Measurements from ENCODE around the gene WDR73. TPM values are rescaled to one million over a fixed set of nuclear protein-coding genes. Genes with fewer than 3 reads are reported as not detected.

WDR73 gene
- total and polyA plus RNA-seq, 12 donors: 8.3 to 45.6 (median 32.8) TPM

DNA sequence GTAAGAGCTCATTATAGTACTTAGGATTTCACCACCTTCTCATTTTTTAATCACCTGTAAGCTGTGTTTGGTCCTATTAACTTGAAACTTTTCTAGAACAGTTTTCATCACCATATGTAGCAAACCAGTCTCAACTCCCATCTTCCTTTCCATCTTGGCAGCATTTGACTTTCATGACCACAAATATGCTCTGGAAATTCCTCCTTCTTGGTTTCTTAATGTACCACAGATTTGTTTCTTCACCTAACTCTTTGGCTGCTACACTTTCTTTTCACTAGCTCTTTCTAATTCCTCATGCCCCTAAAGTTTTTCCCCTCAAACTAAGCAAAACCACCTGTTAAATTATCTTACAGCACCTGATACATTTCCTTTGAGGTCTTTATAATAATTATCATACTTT lies 17.1 kb upstream of the WDR73 start:
- no peak for TF ChIP-seq POLR2A (IDR thresholded peaks at IDR 0.05)
- TF ChIP-seq, protein P1, sequence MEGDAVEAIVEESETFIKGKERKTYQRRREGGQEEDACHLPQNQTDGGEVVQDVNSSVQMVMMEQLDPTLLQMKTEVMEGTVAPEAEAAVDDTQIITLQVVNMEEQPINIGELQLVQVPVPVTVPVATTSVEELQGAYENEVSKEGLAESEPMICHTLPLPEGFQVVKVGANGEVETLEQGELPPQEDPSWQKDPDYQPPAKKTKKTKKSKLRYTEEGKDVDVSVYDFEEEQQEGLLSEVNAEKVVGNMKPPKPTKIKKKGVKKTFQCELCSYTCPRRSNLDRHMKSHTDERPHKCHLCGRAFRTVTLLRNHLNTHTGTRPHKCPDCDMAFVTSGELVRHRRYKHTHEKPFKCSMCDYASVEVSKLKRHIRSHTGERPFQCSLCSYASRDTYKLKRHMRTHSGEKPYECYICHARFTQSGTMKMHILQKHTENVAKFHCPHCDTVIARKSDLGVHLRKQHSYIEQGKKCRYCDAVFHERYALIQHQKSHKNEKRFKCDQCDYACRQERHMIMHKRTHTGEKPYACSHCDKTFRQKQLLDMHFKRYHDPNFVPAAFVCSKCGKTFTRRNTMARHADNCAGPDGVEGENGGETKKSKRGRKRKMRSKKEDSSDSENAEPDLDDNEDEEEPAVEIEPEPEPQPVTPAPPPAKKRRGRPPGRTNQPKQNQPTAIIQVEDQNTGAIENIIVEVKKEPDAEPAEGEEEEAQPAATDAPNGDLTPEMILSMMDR (IDR thresholded peaks at IDR 0.05): no peak
- Histone ChIP-seq H3K9me3 (replicated peaks in 1 of 3) (no peaks in the 10 kb centered on the region), H3K27ac (no peak overlapping the region), H3K4me1 (replicated peaks in 1 of 2) (no peaks in the 10 kb centered on the region), H3K36me3 (replicated peaks in 1 of 2) (peaks cover 0 to 23% of the 10 kb centered on the region in 2 donors), H3K27me3 (no peaks in the 10 kb centered on the region), H3K4me3 (no peak overlapping the region)
- intact Hi-C loops (cut with DNase I): no loop called here
- DNase-seq: no peak

DNA sequence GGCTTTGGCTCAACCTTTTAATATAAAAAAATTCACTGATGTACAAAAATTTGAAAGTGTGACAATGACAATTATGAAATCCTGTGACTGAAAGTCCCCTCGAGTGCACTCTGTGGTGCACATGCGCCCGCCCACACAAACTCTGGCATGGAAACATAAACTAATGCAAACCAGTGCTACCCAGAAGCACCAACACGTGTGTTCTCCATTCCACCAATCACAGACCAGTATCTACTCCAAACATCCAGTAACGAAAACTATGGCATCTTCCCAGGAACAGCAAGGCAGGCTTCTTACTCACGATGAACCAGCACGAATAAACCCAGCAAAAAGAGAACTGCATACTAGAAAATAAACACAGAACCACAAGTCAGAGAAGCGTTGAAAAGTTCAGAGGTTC lies 15.6 kb upstream of the WDR73 start:
- no peaks in the 10 kb centered on the region for H3K4me1 ChIP-seq (replicated peaks in 1 of 2)
- TF ChIP-seq, protein P1 (IDR thresholded peaks at IDR 0.05): no peak
- TF ChIP-seq POLR2A (IDR thresholded peaks at IDR 0.05): no peak
- no peak for DNase-seq
- 89 to 95% (median 91%) methylated on average over 8 of the region's 8 CpGs for WGBS, 4 donors
- intact Hi-C loops (cut with DNase I): no loop called here
- H3K27ac ChIP-seq: no peak overlapping the region
- H3K27me3 ChIP-seq: no peaks in the 10 kb centered on the region
- no peak overlapping the region for H3K4me3 ChIP-seq
- H3K9me3 ChIP-seq (replicated peaks in 1 of 3): no peaks in the 10 kb centered on the region
- H3K36me3 ChIP-seq (replicated peaks in 1 of 2): peaks cover 0 to 29% of the 10 kb centered on the region in 2 donors

DNA sequence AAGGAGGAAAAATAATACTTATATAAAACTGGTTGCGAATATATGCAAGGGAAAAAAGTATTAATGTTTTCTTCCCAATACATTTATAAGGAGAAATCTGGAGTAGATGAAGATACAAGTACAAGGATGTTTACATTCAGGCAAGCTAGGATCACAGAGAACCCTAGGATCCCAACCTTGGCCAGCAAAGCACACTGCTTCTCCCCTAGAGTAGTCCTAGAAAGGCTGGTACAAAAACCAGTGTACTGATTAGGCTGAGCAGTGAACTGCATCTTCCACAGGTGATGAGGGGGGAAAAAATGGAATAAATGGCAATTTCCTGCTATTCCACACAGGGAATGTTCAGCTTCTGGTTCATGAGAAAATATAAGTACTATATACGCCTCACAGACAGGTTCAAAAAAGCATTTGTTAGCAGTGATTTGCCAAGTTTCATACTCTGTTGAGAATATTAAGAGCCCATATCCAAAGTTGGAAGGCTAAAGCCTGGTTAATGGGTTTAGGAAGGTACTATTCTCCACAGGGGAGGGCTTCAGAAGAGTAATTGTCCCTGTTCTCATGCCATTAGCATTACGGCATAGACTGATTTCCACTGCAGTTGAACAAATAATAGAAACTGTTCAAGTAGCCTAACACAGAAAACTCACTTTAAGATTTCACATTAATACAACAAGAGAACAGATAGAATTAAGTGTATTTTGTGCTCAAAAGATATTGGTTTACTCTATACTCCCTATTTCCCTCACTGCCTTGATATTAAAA lies 14.3 kb upstream of the WDR73 start:
- Histone ChIP-seq H3K9me3 (replicated peaks in 1 of 3) (no peaks in the 10 kb centered on the region), H3K4me1 (replicated peaks in 1 of 2) (peaks cover 0 to under 1% of the 10 kb centered on the region in 2 donors), H3K4me3 (no peak overlapping the region), H3K27ac (peak overlapping the region in 1 of 5 donors; percentile 4), H3K27me3 (no peaks in the 10 kb centered on the region), H3K36me3 (replicated peaks in 1 of 2) (peaks cover 0 to 29% of the 10 kb centered on the region in 2 donors)
- no peak for TF ChIP-seq POLR2A (IDR thresholded peaks at IDR 0.05)
- TF ChIP-seq, protein P1 (IDR thresholded peaks at IDR 0.05): no peak
- intact Hi-C loops (cut with DNase I): no loop called here
- DNase-seq: no peak
- WGBS, 4 donors: 93 to 99% (median 97%) methylated on average over 3 of the region's 3 CpGs

DNA sequence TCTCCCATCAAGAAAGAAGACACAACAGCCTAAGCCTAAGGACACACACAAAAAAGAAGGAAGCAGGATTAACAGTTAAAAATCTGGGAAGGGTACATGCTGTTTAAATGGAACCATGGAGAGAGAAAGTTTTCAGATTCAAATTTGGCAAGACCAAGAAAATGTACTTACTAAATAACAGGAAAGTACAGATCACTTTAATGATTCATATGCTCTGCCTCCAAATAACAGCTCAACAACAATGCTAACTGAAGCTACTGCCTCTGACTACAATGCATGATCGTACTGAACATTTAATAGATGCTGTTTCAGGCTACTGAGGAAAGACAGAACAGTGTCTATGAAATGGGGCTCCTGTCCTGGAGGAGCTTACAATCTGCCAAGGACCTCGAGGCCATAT lies 12.3 kb upstream of the WDR73 start:
- H3K4me3 ChIP-seq: no peak overlapping the region
- intact Hi-C loops (cut with DNase I): no loop called here
- peaks cover 0 to 29% of the 10 kb centered on the region in 2 donors for H3K36me3 ChIP-seq (replicated peaks in 1 of 2)
- no peak for TF ChIP-seq POLR2A (IDR thresholded peaks at IDR 0.05)
- TF ChIP-seq, protein P1 (IDR thresholded peaks at IDR 0.05): no peak
- no peaks in the 10 kb centered on the region for H3K27me3 ChIP-seq
- peaks cover 0 to 5% of the 10 kb centered on the region in 2 donors for H3K4me1 ChIP-seq (replicated peaks in 1 of 2)
- WGBS, 4 donors: 82 to 89% (median 85%) methylated on average over 2 of the region's 2 CpGs
- peak overlapping the region in 2 of 5 donors; percentile 5 to 46 for H3K27ac ChIP-seq
- DNase-seq: no peak
- H3K9me3 ChIP-seq (replicated peaks in 1 of 3): no peaks in the 10 kb centered on the region
